EH (cell line): ENCODE data around the gene PPP1R12C.
"Not testable (repeated sequence)": the region's sequence is repeated elsewhere in the genome, so short reads cannot be mapped to it uniquely, and the experiment has no call there.

ENCODE experiments used
- DNase-seq: peaks from one replicate; pipeline ENCODE4 v3.0.0-alpha.2; 2015; ENCODE audit warnings: low read depth

PPP1R12C gene

GRCh38 chr19:55111238-55111831 lies 6.1 kb downstream of the PPP1R12C start:
- no peak for DNase-seq

- no peak for DNase-seq
These were observed 7.7 kb downstream of the PPP1R12C start for GRCh38 chr19:55109527-55110291.

GRCh38 chr19:55107252-55107651 lies 10.2 kb downstream of the PPP1R12C start:
- DNase-seq: not testable (repeated sequence)

- no peak for DNase-seq
These were observed 10.8 kb downstream of the PPP1R12C start for GRCh38 chr19:55106591-55106990.

- no peak for DNase-seq
These were observed 12.2 kb downstream of the PPP1R12C start for GRCh38 chr19:55105237-55105636.

GRCh38 chr19:55103190-55103589 lies 14.2 kb downstream of the PPP1R12C start:
- DNase-seq: no peak

GRCh38 chr19:55101261-55101660 lies 16.2 kb downstream of the PPP1R12C start:
- no peak for DNase-seq

GRCh38 chr19:55099557-55100506 lies 17.6 kb downstream of the PPP1R12C start:
- no peak for DNase-seq

- DNase-seq: no peak
These were observed 18.5 kb downstream of the PPP1R12C start for GRCh38 chr19:55098716-55099556.

GRCh38 chr19:55097864-55098715 lies 19.3 kb downstream of the PPP1R12C start:
- no peak for DNase-seq

- no peak for DNase-seq
These were observed 21.3 kb downstream of the PPP1R12C start for GRCh38 chr19:55096061-55096701.

- no peak for DNase-seq
These were observed 22.0 kb downstream of the PPP1R12C start for GRCh38 chr19:55095260-55096060.

GRCh38 chr19:55094456-55095259 lies 22.8 kb downstream of the PPP1R12C start:
- DNase-seq: no peak

GRCh38 chr19:55092423-55093318 lies 24.8 kb downstream of the PPP1R12C start:
- DNase-seq: no peak

GRCh38 chr19:55091955-55092354 lies 25.5 kb downstream of the PPP1R12C start:
- no peak for DNase-seq

- DNase-seq: no peak
These were observed 26.1 kb downstream of the PPP1R12C start for GRCh38 chr19:55091126-55091910.

GRCh38 chr19:55090564-55090963 lies 26.9 kb downstream of the PPP1R12C start:
- no peak for DNase-seq
